GM11168 (cell line): ENCODE data around the gene CANT1.
"Not testable (repeated sequence)": the region's sequence is repeated elsewhere in the genome, so short reads cannot be mapped to it uniquely, and the experiment has no call there.

Experiments used
- in situ Hi-C: fragments of 300-500 bp; cut with MboI; formaldehyde crosslinking; loops from one replicate; pipeline ENCODE4 v1.12.0; 2022; ENCODE audit warnings: low sequenced_read_pairs; ENCODE audit not compliant: unreplicated experiment

CANT1 gene

DNA sequence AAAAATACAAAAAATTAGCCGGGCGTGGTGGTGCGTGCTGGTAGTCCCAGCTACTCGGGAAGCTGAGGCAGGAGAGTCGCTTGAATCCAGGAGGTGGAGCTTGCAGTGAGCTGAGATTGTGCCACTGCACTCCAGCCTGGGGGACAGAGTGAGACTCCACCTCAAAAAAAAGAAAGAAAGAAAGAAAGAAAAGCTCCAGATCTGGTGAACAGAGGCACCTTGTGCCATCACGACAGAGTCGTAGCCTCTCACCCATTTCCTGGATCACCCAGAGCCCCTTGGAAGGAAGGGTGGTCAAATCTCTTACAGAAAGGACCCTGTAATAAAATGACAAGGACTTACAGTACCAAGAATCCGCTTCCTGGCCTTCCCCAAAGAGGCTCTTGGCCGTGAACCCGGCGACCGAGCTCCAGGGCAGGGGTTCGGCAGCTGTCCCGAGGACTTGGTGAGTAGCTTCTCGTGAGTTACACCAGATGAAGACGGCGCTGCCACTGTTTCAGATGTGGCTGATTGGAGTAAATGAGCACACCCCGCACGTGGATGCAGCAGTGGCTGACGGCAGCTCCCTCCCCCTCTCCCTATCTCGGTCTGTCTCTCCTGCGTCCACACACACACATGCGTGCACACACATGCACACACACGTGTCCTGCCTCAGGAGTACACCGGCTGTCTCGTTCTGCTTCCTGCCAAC, 43.3 kb downstream of the CANT1 start:
- in situ Hi-C loops = loop anchor here (5.0 kb wide), 1 partner anchor 104 kb away; no protein-coding TSS in a partner anchor

- in situ Hi-C loops = loop anchor here (5.0 kb wide), 1 partner anchor 103 kb away; no protein-coding TSS in a partner anchor
These were observed 44.1 kb downstream of the CANT1 start for GRCh38 chr17:78965491-78965924.

DNA sequence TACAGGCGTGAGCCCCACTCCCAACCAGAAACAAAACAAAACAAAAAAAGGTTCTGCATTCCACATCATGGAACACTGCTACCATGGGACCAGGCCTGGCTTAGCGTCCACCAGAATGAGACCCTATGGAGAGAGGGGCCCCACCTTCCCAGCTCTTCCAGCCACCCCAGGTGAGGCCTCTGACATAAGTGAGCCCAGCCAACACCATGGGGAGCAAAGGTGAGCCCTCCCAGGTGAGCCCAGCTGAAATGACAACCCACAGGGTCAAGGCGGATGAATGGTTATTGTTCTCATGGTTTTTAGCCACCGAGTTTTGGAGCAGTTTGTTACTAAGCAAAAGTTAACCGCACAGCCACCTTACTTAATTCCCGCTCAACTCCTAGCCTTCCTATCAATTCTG, 46.2 kb downstream of the CANT1 start:
- in situ Hi-C loops = no loop called here

DNA sequence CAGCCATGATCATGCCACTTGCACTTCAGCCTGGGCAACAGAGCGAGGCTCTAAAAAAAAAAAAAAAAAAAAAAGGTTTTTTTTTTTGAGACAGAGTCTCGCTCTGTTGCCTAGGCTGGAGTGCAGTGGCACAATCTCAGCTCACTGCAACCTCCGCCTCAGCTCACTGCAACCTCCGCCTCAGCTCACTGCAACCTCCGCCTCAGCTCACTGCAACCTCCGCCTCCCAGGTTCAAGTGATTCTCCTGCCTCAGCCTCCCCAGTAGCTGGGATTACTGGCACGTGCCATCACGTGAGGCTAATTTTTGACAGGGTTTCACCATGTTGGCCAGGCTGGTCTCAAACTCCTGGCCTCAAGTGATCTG, 46.6 kb downstream of the CANT1 start:
- in situ Hi-C loops = not testable (repeated sequence)

DNA sequence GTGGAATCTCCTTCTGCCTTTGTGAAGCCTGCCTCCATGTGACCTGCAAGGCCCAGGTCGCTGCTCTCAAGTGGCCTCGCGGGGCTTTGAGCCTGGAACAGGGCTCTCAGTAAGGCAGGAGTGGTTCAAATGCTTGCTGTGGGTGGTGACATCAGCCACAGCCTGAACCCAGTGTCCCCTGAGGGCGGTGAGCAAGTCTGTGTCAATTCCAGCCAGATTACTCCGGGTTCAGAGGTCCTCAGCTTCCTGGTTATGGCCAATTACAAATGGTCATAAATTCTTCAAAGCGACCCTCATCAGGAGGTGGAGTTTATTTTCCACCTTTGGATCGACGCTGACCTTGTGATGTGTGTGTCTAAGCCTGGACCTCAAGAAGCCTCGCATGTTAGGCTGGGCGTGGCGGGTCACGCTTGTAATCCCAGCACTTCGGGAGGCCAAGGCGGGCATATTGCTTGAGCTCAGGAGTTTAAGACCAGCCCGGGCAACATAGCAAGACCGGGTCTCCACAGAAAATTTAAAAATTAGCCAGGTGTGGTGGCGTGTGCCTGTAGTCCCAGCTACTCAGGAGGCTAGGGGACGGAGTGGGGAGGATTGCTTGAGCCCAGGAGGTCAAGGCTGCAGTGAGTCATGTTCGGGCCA, 47.1 kb downstream of the CANT1 start:
- in situ Hi-C loops = no loop called here

GRCh38 chr17:78961571-78961970, 48.0 kb downstream of the CANT1 start:
- in situ Hi-C loops = no loop called here

DNA sequence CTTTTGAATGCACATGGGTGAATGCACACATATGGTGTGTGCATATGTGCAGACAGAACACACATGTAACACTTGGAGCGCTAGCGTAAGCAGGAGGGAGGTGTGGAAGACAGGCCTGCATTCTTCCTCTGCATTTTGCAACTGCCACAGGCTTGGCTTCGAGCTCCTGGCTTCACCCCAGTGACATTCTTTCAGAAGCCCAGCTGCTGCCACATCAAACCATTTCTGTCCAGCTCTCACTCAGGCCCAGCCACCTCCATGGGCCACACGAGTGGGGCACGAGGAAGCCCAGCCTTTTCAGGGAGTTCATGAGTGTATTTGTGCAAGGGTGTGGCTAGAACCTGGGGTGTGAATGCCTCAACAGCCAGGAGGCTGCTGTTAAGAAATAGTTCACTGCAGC, 48.6 kb downstream of the CANT1 start:
- in situ Hi-C loops = no loop called here

DNA sequence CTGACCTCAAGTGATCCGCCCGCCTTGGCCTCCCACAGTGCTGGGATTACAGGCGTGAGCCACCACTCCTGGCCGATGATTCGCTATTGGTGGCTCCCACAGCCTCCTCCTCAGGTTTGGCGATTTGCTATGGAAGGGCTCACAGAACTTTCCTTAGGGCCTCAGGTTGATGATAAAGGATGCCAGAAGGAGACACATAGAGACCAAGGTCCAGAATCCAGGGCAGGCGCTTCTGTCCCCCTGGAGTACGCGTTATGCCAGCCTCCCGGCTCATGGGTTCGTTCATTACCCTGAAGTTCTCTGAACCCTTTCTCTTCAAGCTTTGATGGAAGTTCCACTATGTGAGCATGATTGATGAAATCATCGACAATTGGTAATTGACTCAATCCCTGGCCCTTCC, 49.8 kb downstream of the CANT1 start:
- in situ Hi-C loops = no loop called here

DNA sequence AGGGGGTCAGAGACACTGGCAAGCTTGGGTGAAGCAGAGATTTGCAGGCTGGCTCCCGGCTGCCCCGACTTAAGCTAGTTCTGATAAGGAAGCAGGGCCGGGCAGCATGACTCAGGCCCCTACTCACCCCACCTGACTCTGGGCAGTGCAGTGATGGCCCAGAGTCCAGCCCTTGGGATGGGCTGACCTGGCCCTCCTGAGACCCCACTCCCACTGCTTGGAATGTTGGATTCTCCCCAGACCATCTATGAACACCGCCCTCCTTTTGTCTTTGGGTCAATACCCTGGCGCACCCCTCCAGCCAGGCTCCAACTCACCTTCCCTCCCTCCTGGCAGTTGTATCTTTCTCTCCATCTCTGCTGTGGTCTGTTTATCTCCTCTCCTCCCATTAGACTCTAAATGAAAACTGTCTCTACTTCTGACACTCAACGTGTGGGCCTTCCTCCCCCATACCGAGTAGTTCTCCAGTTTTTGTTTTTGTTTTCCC, 50.9 kb downstream of the CANT1 start:
- in situ Hi-C loops = no loop called here

GRCh38 chr17:78957128-78957527, 52.4 kb downstream of the CANT1 start:
- in situ Hi-C loops = no loop called here

DNA sequence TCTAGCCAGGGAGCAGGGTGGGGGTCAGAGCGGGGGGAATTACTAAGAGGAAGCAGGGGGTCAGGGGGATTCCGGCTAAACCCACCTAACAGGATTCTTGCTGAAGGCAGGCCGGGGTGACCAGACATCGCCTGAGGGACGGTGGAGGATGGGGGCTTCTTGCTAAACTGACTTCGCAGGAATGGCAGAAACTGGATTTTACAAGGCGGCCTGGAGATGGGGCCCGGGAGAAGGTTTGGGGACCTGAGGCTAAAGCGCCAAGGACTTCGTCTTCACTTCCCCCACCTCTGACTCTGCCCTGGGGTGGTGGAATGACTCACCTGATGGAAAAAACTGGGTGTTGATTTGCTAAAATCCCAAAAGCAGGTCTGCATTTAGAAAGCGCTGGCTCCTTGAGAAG, 53.3 kb downstream of the CANT1 start:
- in situ Hi-C loops = no loop called here

DNA sequence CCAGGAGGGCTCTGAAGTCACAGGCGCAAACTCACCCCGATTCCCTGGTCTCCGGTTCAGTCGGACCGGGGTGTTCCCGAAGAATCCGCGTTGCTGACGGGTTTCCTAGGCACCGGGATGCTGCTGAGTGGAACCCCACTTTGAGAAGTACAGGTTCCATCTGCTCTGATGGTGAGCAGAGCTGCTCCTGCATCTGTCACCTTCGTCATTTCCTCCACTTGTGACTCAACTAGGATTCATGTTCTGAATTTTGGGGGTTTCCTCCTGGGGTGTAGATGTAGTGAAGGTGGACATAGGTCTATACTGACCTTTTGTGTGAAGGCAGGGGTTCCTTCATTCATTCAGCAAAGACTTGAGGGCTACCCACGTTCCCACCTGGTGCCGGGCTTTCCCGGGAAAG, 54.9 kb downstream of the CANT1 start:
- in situ Hi-C loops = no loop called here

DNA sequence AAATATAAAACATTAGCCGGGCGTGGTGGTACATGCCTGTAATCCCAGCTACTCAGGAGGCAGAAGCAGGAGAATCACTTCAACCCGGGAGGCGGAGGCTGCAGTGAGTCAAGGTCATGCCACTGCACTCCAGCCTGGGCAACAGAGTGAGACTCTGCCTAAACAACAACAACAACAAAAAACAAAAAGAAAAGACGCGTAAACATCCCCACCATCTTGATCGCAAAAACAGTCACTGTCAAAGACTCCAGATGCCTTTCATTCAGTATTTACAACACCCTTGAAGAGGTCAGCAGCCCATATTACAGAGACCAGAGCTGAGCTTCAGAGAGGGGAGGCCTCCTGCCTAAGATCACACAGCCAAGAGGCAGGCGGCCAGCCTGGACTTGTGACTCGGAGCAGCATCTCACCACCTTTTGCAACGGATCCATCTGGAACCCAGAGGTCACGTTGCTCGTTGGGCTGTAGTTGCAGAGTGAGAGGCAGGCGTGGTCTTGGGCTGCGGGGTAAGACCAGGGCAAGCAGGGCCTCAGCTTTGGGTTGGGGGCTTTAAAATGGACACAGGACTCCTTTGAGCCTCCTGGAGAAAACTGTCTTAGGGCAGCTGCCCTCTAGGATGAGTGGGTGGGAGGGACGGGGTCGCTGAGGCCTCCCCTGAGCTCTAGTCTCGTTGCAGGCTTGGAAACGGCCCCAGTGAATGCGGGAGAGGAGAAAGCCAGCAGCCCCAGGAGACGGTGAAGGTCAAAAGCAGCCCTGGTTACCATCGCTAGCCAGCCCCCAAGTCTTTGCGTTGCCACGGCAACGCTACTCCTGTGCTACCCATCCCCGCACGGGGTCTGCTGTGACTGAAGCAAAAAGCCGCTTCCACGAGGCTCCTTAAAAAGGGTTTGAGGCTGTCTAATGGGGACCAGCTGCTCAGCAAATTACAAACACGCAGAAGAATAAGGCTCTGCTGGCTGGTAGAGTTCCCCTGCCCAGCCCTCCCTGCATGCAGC, 55.9 kb downstream of the CANT1 start:
- in situ Hi-C loops = no loop called here

DNA sequence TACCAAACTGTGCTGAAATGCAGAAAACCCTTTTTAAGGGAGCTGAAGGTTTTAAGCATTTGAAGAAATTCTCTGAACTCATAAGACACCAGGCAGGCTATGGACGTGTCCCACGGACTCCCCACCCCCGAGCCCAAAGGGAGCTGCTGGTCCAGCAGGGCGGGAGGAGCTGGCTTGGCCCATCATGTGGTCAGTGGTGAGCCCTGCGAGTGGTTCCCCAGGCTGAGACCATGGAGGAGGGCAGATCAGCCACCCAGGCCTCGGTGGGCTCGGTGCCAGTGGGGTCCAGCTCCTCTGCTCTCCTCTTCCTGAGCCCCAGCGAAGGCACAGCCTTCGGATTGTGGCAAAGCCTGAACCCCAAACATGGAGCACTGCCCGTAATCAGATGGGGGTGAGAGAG, 56.9 kb downstream of the CANT1 start:
- in situ Hi-C loops = no loop called here

- in situ Hi-C loops = no loop called here
These were observed 57.5 kb downstream of the CANT1 start for GRCh38 chr17:78951967-78952551.

GRCh38 chr17:78950870-78951269, 58.7 kb downstream of the CANT1 start:
- in situ Hi-C loops = no loop called here

DNA sequence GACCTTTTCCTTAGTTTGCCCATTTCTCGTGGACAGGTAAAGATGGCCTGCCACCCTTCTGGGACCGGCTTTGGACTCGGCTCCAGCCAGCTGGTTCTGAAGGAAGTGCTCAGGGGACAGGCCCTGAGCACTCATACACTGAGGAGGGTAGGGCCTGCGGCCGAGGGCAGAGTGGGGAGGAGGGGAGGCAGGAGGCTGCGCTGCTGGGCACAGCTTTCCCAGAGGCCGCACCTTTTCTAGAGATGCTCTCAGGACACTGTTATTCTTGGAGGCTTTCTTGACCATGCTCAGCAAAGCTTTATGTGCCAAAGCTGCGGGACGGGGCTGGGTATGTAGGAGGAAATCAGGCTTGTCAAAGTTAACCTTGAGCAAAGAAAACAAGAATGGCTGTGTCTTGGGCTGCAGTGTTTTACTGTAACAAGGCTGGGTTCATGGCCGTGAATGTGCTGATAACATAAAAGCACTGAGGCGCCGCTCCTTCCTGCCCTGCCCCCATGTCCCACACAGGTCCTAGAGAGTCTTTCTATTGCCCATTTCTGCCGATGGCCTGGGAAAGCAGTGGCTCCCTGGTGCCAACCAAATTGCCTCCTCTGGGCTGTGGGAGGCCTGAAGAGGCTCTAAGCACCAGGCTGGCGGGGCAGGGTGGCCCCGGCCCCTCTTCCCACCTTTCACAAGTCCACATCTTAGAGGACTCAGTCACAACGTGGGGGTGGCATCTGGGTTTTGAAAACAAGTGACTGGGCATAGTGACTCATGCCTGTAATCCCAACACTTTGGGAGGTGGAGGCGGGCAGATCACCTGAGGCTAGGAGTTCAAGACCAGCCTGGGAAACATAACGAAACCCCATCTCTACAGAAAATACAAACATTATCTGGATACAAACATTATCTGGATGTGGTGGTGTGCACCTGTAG, 62.1 kb downstream of the CANT1 start:
- in situ Hi-C loops = no loop called here

- in situ Hi-C loops = no loop called here
These were observed 62.9 kb downstream of the CANT1 start for GRCh38 chr17:78946631-78947030.

GRCh38 chr17:78946131-78946530, 63.4 kb downstream of the CANT1 start:
- in situ Hi-C loops = no loop called here
